ENCODE data around the gene PSAPL1.
"Not testable (repeated sequence)": the region's sequence is repeated elsewhere in the genome, so short reads cannot be mapped to it uniquely, and the experiment has no call there.

PSAPL1 gene

GRCh38 chr4:7459471-7459870 lies 24.7 kb upstream of the PSAPL1 start:
- FAIRE-seq (no peak), DNase-seq (ENCODE audit: low spot score) (no peak)

GRCh38 chr4:7458477-7458876 lies 23.7 kb upstream of the PSAPL1 start:
- FAIRE-seq (no peak), DNase-seq (ENCODE audit: low spot score) (no peak)

- FAIRE-seq (no peak), DNase-seq (ENCODE audit: low spot score) (no peak)
Measured at GRCh38 chr4:7458066-7458425, 23.3 kb upstream of the PSAPL1 start.

GRCh38 chr4:7457201-7458065 lies 22.7 kb upstream of the PSAPL1 start:
- FAIRE-seq: no peak

GRCh38 chr4:7452802-7453201 lies 18.1 kb upstream of the PSAPL1 start:
- not testable (repeated sequence) for DNase-seq (ENCODE audit: low spot score); FAIRE-seq

More at GRCh38 chr4:7457201-7458065, 22.7 kb upstream of the PSAPL1 start:
- no peak for DNase-seq (ENCODE audit: low spot score)

- no peak for FAIRE-seq
- no peak for DNase-seq (ENCODE audit: low spot score)
Measured at GRCh38 chr4:7451800-7452199, 17.1 kb upstream of the PSAPL1 start.

GRCh38 chr4:7451434-7451789 lies 16.7 kb upstream of the PSAPL1 start:
- DNase-seq (ENCODE audit: low spot score): no peak
- FAIRE-seq: no peak

- FAIRE-seq (no peak), DNase-seq (ENCODE audit: low spot score) (no peak)
Measured at GRCh38 chr4:7450775-7451433, 16.2 kb upstream of the PSAPL1 start.

GRCh38 chr4:7448036-7448435 lies 13.3 kb upstream of the PSAPL1 start:
- FAIRE-seq: no peak
- no peak for DNase-seq (ENCODE audit: low spot score)

- DNase-seq (ENCODE audit: low spot score): no peak
- no peak for FAIRE-seq
Measured at GRCh38 chr4:7447236-7447635, 12.5 kb upstream of the PSAPL1 start.

- FAIRE-seq (no peak), DNase-seq (ENCODE audit: low spot score) (no peak)
Measured at GRCh38 chr4:7444731-7445130, 10.0 kb upstream of the PSAPL1 start.

GRCh38 chr4:7444314-7444713 lies 9.6 kb upstream of the PSAPL1 start:
- FAIRE-seq (no peak), DNase-seq (ENCODE audit: low spot score) (no peak)

- FAIRE-seq (no peak), DNase-seq (ENCODE audit: low spot score) (no peak)
Measured at GRCh38 chr4:7442574-7443162, 7.9 kb upstream of the PSAPL1 start.

- FAIRE-seq: no peak
- DNase-seq (ENCODE audit: low spot score): no peak
Measured at GRCh38 chr4:7441201-7441600, 6.5 kb upstream of the PSAPL1 start.

- FAIRE-seq (no peak), DNase-seq (ENCODE audit: low spot score) (no peak)
Measured at GRCh38 chr4:7439699-7440098, 5.0 kb upstream of the PSAPL1 start.

- no peak for FAIRE-seq
- no peak for DNase-seq (ENCODE audit: low spot score)
Measured at GRCh38 chr4:7436256-7436655, 1.5 kb upstream of the PSAPL1 start.

GRCh38 chr4:7435471-7436061 lies 836 bp upstream of the PSAPL1 start:
- FAIRE-seq (no peak), DNase-seq (ENCODE audit: low spot score) (no peak)

- no peak for DNase-seq (ENCODE audit: low spot score)
- FAIRE-seq: no peak
Measured at GRCh38 chr4:7434141-7434765, 477 bp downstream of the PSAPL1 start.

GRCh38 chr4:7433376-7434140 lies 1.2 kb downstream of the PSAPL1 start:
- FAIRE-seq (no peak), DNase-seq (ENCODE audit: low spot score) (no peak)

- DNase-seq (ENCODE audit: low spot score) (no peak), FAIRE-seq (no peak)
Measured at GRCh38 chr4:7432531-7433375, 2.0 kb downstream of the PSAPL1 start.
